Rectal smooth muscle tissue (tissue), 1 donor: Measurements from ENCODE around the gene SYT1.

Source experiments
- H3K27ac ChIP-seq: one replicate; pipeline ENCODE4 v1.7.0; 2013; ENCODE audit warnings: low read depth, low read length, inconsistent platforms
- H3K27me3 ChIP-seq: one replicate; pipeline ENCODE4 v1.7.0; 2013; ENCODE audit warnings: low read length; ENCODE audit not compliant: control insufficient read depth, insufficient read depth
- H3K36me3 ChIP-seq: one replicate; pipeline ENCODE4 v1.7.0; 2013; ENCODE audit warnings: low read length; ENCODE audit not compliant: control insufficient read depth, insufficient read depth
- H3K4me1 ChIP-seq: one replicate; pipeline ENCODE4 v1.7.0; 2013; ENCODE audit warnings: low read length; ENCODE audit not compliant: control insufficient read depth, insufficient read depth
- H3K4me3 ChIP-seq: one replicate; pipeline ENCODE4 v1.7.0; 2013; ENCODE audit warnings: low read length
- H3K9ac ChIP-seq: one replicate; pipeline ENCODE4 v1.7.0; 2013; ENCODE audit warnings: low read length

Gene SYT1

DNA sequence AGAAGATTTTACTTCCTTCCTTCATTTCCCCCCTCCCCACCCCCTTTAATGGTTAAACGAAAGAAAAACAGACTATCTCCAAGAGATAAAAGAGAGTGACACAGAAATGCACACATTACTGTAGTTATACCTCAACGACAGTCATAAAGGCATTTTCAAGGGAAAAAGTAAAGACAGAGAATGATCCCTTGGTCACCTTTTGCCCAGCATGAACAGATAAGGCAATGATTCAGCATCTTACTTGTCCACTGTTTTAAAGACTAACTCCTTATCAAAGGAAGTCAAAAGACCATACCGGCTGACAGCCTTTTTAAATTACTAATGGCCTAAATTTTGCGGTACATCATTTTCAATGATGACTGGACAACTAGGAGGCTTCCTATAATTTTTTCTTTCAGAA, 499.6 kb downstream of the SYT1 start:
- H3K4me3 ChIP-seq = no peak overlapping the region
- H3K27me3 ChIP-seq = no peaks in the 10 kb centered on the region
- H3K27ac ChIP-seq = no peak overlapping the region
- no peak overlapping the region for H3K9ac ChIP-seq
- H3K4me1 ChIP-seq = peaks cover 3% of the 10 kb centered on the region
- H3K36me3 ChIP-seq = no peaks in the 10 kb centered on the region

DNA sequence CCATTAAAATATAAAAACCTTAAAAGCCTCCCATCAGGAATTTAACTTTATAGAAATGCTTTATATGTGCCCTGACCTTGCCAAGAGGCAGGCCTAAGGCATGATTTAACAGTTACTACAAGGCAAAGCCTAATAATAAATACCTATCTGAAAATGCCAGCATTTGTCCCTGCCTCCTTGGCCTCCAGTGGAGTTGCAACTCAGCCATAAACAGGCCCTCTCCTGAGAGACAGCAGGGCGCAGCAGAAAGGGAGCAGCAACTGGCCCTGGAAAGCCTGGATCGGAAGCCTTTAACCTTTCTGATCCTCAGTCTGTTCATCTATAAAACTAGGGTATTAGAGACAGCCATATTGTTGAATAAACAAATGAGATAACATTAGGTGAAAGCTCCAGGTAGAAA, 501.8 kb downstream of the SYT1 start:
- Histone ChIP-seq H3K36me3 (no peaks in the 10 kb centered on the region), H3K27ac (no peak overlapping the region), H3K4me3 (no peak overlapping the region), H3K4me1 (peaks cover 3% of the 10 kb centered on the region), H3K9ac (no peak overlapping the region), H3K27me3 (no peaks in the 10 kb centered on the region)

DNA sequence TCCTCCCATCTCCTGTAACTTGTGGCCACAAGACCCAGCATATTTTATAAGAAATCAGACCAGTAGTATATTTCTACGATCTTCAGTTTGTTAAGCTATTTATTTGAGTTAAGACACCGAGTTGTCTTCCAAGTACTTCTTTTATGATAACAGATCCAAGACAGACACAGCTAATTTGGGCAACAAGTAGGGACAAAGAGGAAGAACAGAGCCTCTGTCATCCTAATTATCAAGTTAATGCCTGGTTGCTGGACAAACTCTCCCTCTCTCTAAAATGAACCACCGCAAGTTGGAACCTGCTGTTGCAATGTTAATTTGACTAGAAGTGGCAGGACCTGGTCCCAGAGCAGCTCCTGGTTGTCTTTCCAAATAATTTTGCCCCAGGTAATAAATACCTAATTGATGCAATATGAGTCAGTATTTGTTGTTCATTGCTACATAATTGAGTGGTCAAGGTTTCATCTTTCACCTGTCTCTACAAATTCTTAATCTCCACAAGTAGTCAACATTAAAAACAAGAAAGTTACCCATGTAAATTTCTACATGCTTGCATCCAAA, 502.5 kb downstream of the SYT1 start:
- no peaks in the 10 kb centered on the region for H3K36me3 ChIP-seq
- no peak overlapping the region for H3K4me3 ChIP-seq
- H3K9ac ChIP-seq = no peak overlapping the region
- peaks cover 3% of the 10 kb centered on the region for H3K4me1 ChIP-seq
- H3K27me3 ChIP-seq = no peaks in the 10 kb centered on the region
- H3K27ac ChIP-seq = no peak overlapping the region

- Histone ChIP-seq H3K4me3 (no peak overlapping the region), H3K9ac (no peak overlapping the region), H3K4me1 (peaks cover 3% of the 10 kb centered on the region), H3K27me3 (no peaks in the 10 kb centered on the region), H3K27ac (no peak overlapping the region), H3K36me3 (no peaks in the 10 kb centered on the region)
These were observed 505.4 kb downstream of the SYT1 start for GRCh38 chr12:79370021-79370420.

GRCh38 chr12:79371226-79371625, 506.7 kb downstream of the SYT1 start:
- Histone ChIP-seq H3K9ac (no peak overlapping the region), H3K4me1 (peaks cover 3% of the 10 kb centered on the region), H3K27ac (no peak overlapping the region), H3K4me3 (no peak overlapping the region), H3K36me3 (no peaks in the 10 kb centered on the region), H3K27me3 (no peaks in the 10 kb centered on the region)

DNA sequence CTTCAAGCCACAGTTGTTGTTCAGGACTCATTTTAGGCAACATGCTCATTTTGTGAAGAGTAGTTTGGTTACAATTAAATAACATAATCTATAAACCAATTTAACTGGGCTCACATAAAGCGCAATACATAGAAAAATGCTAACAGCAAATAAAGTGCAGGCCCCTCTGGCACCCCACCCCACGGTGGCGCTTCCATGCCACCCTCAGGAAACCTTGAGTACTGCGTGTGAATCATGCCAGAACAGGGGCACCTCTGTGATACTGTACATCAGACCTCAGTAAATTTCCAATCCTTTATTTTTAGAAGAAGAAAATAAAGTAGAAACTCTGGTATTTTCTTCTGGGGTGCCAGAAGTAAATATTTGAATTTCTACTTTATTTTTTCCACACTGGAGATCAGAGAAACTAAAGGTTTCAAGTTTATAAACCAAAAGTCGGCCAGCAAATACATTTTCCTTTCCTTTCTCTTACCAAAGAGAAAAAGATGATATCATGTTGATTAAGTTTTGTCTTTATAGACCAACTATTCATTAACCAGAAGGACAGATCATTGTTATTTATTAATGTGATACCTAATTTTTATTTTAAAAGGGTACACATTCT, 509.4 kb downstream of the SYT1 start:
- Histone ChIP-seq H3K36me3 (no peaks in the 10 kb centered on the region), H3K4me3 (no peak overlapping the region), H3K4me1 (no peaks in the 10 kb centered on the region), H3K9ac (no peak overlapping the region), H3K27me3 (no peaks in the 10 kb centered on the region), H3K27ac (no peak overlapping the region)

GRCh38 chr12:79374545-79374944, 510.0 kb downstream of the SYT1 start:
- Histone ChIP-seq H3K9ac (no peak overlapping the region), H3K27me3 (no peaks in the 10 kb centered on the region), H3K4me1 (no peaks in the 10 kb centered on the region), H3K27ac (no peak overlapping the region), H3K4me3 (no peak overlapping the region), H3K36me3 (no peaks in the 10 kb centered on the region)

DNA sequence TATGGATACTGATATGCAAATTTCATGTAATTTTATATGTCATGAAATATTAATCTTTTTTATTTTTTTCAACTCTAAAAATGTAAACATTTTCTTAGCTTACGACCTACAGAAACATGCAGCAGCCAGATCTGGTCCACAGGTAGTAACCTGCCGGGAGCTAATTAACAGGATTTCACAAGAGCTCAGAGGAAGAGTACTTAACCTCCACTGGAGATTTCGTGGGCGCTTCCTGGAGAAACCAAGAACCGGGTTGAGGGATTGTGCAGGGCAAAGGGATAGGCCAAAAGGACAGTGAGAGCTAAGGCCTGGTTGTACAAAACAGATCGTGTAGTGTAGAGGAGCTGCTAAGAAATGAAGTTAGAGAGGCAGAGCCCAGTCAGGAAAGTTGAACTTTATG, 510.5 kb downstream of the SYT1 start:
- no peaks in the 10 kb centered on the region for H3K27me3 ChIP-seq
- H3K4me3 ChIP-seq = no peak overlapping the region
- no peak overlapping the region for H3K9ac ChIP-seq
- H3K27ac ChIP-seq = no peak overlapping the region
- H3K4me1 ChIP-seq = no peaks in the 10 kb centered on the region
- no peaks in the 10 kb centered on the region for H3K36me3 ChIP-seq

DNA sequence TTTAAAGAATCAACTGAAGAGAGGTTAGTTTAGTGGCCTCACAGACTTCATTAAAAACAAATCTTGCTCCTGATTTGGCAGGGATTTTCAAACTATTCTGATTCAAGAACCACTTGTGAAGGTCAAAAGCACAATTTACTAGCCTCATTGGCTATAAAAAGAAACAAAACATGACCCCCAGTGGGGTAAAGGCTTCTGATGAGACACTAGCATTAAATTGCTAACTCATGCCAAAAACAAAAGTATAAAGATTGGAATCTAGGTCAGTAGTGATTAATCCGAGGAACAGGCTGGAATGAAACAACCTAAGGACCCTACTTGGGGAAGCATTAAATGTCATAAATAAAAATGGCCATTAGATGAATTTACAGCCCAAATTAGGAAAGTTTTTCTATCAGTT, 513.9 kb downstream of the SYT1 start:
- Histone ChIP-seq H3K9ac (no peak overlapping the region), H3K27ac (no peak overlapping the region), H3K4me3 (no peak overlapping the region), H3K4me1 (no peaks in the 10 kb centered on the region), H3K36me3 (no peaks in the 10 kb centered on the region), H3K27me3 (no peaks in the 10 kb centered on the region)

DNA sequence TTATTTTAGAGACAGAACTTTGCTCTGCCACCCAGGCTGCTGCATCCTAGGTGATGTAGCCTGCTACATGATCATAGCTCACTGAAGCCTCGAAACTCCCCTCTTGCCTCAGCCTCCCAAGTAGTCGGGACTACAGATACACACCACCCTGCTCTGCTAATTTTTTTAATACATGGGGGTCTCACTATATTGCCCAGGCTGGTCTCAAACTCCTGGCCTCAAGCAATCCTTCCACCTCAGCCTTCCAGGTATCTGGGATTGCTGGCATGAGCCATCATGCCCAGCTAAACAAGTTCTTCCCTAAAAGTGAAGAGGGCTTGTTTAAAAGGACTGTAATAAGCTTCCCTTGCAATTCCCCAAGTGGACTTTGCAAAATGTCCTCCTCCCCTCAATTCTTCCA, 515.8 kb downstream of the SYT1 start:
- H3K4me1 ChIP-seq = no peaks in the 10 kb centered on the region
- H3K27ac ChIP-seq = no peak overlapping the region
- no peak overlapping the region for H3K4me3 ChIP-seq
- no peak overlapping the region for H3K9ac ChIP-seq
- H3K27me3 ChIP-seq = no peaks in the 10 kb centered on the region
- no peaks in the 10 kb centered on the region for H3K36me3 ChIP-seq

DNA sequence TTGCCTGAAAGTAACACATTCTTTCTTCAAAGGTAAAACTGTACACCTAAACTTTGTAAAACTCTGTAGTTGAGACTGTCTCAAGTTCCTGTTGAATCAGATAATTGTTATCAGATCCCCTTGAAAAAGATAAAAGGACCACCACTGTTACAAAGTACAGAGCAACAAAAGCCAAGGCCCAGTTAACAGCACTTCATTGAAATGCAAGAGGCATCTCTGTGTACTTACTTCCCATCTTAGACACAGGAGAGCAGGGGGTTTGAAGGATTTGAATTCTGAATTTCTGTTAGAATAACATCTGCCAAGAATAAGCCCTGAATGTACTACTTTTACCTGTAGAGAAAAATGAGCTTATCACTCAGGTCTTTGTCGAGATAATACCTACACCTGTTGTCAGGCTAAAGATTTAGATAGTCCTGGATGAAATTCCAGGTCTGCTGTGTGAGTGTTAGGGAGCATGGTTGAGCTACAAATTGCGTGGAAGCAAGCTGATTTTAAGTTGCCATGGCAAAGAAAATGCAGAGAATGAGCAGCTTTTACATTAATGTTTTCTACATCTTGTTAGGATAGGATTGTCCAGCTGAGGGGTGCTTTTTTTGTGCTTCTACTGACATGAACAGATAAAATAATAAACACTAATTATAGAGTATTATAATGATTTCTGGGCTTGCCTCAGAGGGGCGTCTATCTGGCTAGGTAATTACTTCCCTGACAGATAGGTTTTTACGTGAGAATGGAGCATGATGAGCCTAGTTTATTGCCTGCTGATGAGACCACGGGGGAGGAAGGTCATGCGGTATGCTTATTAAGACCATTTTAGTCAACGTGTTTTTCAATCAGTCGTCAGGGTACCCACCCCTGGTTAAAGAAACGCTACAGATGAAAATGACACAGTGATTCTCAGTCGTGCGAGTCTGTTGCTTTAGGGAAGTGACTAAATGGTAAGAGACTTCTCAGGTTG, 517.0 kb downstream of the SYT1 start:
- H3K4me1 ChIP-seq = no peaks in the 10 kb centered on the region
- H3K4me3 ChIP-seq = no peak overlapping the region
- H3K27ac ChIP-seq = no peak overlapping the region
- H3K27me3 ChIP-seq = no peaks in the 10 kb centered on the region
- no peaks in the 10 kb centered on the region for H3K36me3 ChIP-seq
- no peak overlapping the region for H3K9ac ChIP-seq

DNA sequence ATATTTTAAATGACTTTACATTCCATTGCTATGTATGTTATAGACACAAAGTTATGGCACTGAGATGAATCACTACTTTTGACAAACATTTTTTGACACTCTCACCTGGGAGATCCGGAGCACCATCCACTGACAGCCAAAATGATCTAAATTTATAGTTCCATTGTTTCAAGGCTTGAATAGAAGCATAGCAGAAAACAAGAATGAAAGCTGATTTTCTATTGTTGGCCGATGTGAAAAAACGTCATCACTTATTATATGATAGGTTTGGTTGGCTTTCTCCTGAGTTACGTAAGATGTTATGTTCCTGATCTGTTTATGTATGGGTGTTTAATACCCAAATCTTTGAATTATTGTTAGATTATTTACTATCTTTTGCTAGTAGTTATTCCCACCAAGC, 520.0 kb downstream of the SYT1 start:
- Histone ChIP-seq H3K27me3 (no peaks in the 10 kb centered on the region), H3K27ac (no peak overlapping the region), H3K36me3 (no peaks in the 10 kb centered on the region)

More for the DNA sequence above, 520.0 kb downstream of the SYT1 start:
- no peak overlapping the region for H3K4me3 ChIP-seq
- H3K4me1 ChIP-seq = no peaks in the 10 kb centered on the region
- H3K9ac ChIP-seq = no peak overlapping the region
